Motor neuron (in vitro differentiated cells): Measurements from ENCODE around the gene MEIKIN. TPM values are rescaled to one million over a fixed set of nuclear protein-coding genes. Genes with fewer than 3 reads are reported as not detected.
"Not testable (repeated sequence)": the region's sequence is repeated elsewhere in the genome, so short reads cannot be mapped to it uniquely, and the experiment has no call there.

Experiments
- ATAC-seq, 8 experiments: fragments of 200-7000 bp; cut with Tn5 transposase; replicated peaks in 6 of 8; 2 replicates each; pipeline ENCODE4 v1.8.0; 2021; ENCODE audit warnings: mild to moderate bottlenecking in 8 of 8, moderate library complexity in 8 of 8
- H3K27ac ChIP-seq, 2 donors: fragments of 250-450 bp; sonication (Bioruptor Pico); 2 replicates each; pipeline ENCODE4 v1.9.0; 2021; ENCODE audit warnings: antibody characterized with exemption in 2 of 2, mild to moderate bottlenecking in 2 of 2, moderate library complexity in 1 of 2
- H3K4me1 ChIP-seq, 2 donors: fragments of 250-450 bp; sonication (Bioruptor Pico); replicated peaks in 1 of 2; 2 replicates each; pipeline ENCODE4 v1.6.1; 2021; ENCODE audit warnings: antibody characterized with exemption in 2 of 2, mild to moderate bottlenecking in 2 of 2, moderate library complexity in 1 of 2
- H3K4me3 ChIP-seq, 5 donors: fragments of 250-450 bp; sonication (Bioruptor Pico); 2 replicates each; pipeline ENCODE4 v1.9.0; 2021; ENCODE audit warnings: antibody characterized with exemption in 5 of 5, mild to moderate bottlenecking in 5 of 5, moderate library complexity in 4 of 5
- WGBS, 10 experiments: fragments of 450-650 bp; shearing (Covaris generic); methylation state at CpG; one replicate each; pipeline ENCODE4 v1.0.0; 2022; 5-methylcytosine and 5-hydroxymethylcytosine counted together
- in situ Hi-C, 9 experiments: fragments of 400-800 bp; cut with MboI; loops; one replicate each; pipeline ENCODE4 v1.15.0; 2021; ENCODE audit warnings: low sequenced_read_pairs in 9 of 9, low pct_unique_long_range_greater_than_20kb in 2 of 9; ENCODE audit not compliant: unreplicated experiment in 9 of 9
- total RNA-seq, 8 experiments: library from RNA; unstranded; fragments of 300-600 nt; gene quantifications; 2 replicates each; pipeline versions ENCODE4 v1.2.3 to v1.2.4, GENCODE V29; 2022

The MEIKIN gene
- total RNA-seq, 8 experiments from 2014 or later: not detected

DNA sequence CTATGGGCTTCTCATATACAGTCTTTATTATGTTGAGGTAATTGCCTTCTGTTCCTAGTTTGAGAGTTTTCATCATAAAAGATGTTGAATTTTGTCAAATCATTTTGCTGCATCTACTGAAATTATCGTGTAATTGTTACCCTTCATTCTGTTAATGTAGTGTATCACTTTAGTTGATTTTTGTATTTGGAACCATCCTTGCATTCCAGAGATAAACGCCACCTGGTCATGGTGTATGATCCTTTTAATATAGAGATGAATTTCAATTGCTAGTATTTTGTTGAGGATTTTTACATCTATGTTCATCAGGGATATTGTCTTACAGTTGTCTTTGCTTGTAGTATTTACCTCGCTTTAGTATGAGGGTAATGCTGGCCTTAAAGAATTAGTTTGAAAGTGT lies 19.3 kb downstream of the MEIKIN start:
- ATAC-seq: no peak
- WGBS, 10 experiments: 22 to 97% (median 78%) methylated on average over 2 to 3 of the region's 3 CpGs
- Histone ChIP-seq H3K4me3 (no peak overlapping the region), H3K27ac (no peak overlapping the region), H3K4me1 (no peaks in the 10 kb centered on the region)
- in situ Hi-C loops: no loop called here

DNA sequence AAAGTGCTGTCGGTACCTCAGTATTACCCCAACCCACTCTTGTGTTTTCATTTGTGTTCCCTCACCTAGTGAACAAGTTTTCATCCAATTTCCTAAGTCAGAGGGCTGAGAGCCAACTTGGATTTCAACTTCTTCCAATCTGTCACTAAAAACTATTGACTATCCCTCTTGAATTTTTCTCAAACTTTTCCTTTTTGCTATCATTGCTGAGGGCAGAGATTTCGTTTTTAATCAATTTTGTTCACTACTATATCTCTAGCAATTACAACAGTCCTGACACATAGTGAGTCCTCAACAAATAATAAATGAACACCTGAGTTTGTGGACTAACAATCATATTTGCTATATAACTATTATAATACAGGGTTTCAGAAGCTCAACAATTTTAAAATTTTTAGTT lies 29.0 kb downstream of the MEIKIN start:
- no peak overlapping the region for H3K27ac ChIP-seq
- H3K4me3 ChIP-seq: no peak overlapping the region
- WGBS, 10 experiments: 0 to 64% (median 40%) methylated on average over 1 to 2 of the region's 2 CpGs
- in situ Hi-C loops: no loop called here
- no peaks in the 10 kb centered on the region for H3K4me1 ChIP-seq
- no peak for ATAC-seq

DNA sequence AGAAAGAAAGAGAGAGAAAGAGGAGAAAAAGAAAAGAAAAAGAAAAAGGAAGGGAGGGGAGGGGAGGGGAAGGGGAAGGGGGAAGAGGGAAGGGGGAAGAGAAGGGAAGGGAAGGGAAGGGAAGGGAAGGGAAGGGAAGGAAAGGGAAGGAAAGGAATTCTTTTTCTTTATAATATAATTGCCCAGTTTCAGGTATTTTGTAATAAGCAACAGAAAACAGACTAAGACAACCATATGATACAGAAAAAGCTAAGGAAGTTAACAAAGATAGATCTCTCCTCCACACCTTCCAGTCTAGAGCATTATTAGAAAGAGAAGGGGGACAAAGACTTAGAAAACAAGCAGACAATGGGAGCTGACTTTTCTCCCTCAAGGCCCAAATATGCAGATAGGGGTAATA lies 31.0 kb downstream of the MEIKIN start:
- H3K4me1 ChIP-seq: no peaks in the 10 kb centered on the region
- H3K4me3 ChIP-seq: no peak overlapping the region
- no peak overlapping the region for H3K27ac ChIP-seq
- in situ Hi-C loops: no loop called here
- no peak for ATAC-seq

- Histone ChIP-seq H3K4me1 (no peaks in the 10 kb centered on the region), H3K27ac (no peak overlapping the region), H3K4me3 (no peak overlapping the region)
- in situ Hi-C loops: no loop called here
- peak in 2 of 8 experiments; percentile 56 for ATAC-seq
- WGBS, 10 experiments: 0 to 54% (median 40%) methylated on average over 1 to 3 of the region's 3 CpGs; no CpG with 5 or more reads in 5 of the 10 experiments
These were observed 31.9 kb downstream of the MEIKIN start for GRCh38 chr5:131913603-131914002.

GRCh38 chr5:131906668-131907067 lies 38.8 kb downstream of the MEIKIN start:
- no peak overlapping the region for H3K4me3 ChIP-seq
- H3K4me1 ChIP-seq: no peaks in the 10 kb centered on the region
- in situ Hi-C loops: no loop called here
- ATAC-seq: no peak
- 11 to 93% (median 71%) methylated on average over 1 to 2 of the region's 2 CpGs for WGBS, 10 experiments
- no peak overlapping the region for H3K27ac ChIP-seq

GRCh38 chr5:131902266-131902665 lies 43.2 kb downstream of the MEIKIN start:
- H3K4me3 ChIP-seq, H3K4me1 ChIP-seq, H3K27ac ChIP-seq, ATAC-seq, in situ Hi-C loops: not testable (repeated sequence)
- WGBS, 10 experiments: 13 to 100% (median 76%) methylated on average over 1 of the region's 1 CpG; no CpG with 5 or more reads in 4 of the 10 experiments

GRCh38 chr5:131899686-131900085 lies 45.8 kb downstream of the MEIKIN start:
- no peak for ATAC-seq
- in situ Hi-C loops: no loop called here
- Histone ChIP-seq H3K4me1 (no peaks in the 10 kb centered on the region), H3K27ac (no peak overlapping the region), H3K4me3 (no peak overlapping the region)

DNA sequence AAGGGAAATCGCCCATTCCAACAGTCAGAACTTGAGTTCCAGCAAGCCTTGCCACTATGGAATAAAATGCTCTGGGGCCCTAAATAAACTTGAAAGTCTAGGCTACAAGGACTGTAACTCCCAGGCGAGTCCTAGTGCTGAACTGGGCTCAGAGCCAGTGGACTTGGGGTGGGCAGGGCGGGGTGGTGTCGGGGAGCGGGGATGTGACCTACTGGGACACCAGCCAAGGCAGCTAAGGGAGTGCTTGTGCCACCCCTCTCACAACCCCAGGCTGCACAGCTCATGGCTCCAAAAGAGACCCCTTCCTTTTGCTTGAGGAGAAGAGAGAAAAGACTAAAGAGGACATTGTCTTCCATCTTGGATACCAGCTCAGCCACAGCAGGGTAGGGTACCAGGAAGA lies 61.5 kb downstream of the MEIKIN start:
- H3K4me1 ChIP-seq: no peaks in the 10 kb centered on the region
- peak in 2 of 8 experiments; percentile 42 to 46 for ATAC-seq
- H3K27ac ChIP-seq: no peak overlapping the region
- in situ Hi-C loops: no loop called here
- no peak overlapping the region for H3K4me3 ChIP-seq
- WGBS, 10 experiments: 33 to 83% (median 77%) methylated on average over 1 to 2 of the region's 5 CpGs; no CpG with 5 or more reads in 7 of the 10 experiments

- WGBS, 10 experiments: 49 to 100% (median 89%) methylated on average over 2 to 4 of the region's 5 CpGs; no CpG with 5 or more reads in 4 of the 10 experiments
- ATAC-seq: no peak
- Histone ChIP-seq H3K4me3 (no peak overlapping the region), H3K27ac (no peak overlapping the region), H3K4me1 (no peaks in the 10 kb centered on the region)
- in situ Hi-C loops: no loop called here
These were observed 65.8 kb downstream of the MEIKIN start for GRCh38 chr5:131879705-131880104.

- in situ Hi-C loops: no loop called here
- Histone ChIP-seq H3K4me1 (no peaks in the 10 kb centered on the region), H3K4me3 (no peak overlapping the region), H3K27ac (no peak overlapping the region)
- no peak for ATAC-seq
- 42 to 89% (median 75%) methylated on average over 1 to 2 of the region's 2 CpGs; no CpG with 5 or more reads in 4 of the 10 experiments for WGBS, 10 experiments
These were observed 67.6 kb downstream of the MEIKIN start for GRCh38 chr5:131877873-131878272.

- H3K27ac ChIP-seq, H3K4me3 ChIP-seq, H3K4me1 ChIP-seq, in situ Hi-C loops, ATAC-seq: not testable (repeated sequence)
- WGBS, 10 experiments: 50 to 93% (median 85%) methylated on average over 1 to 5 of the region's 12 CpGs; no CpG with 5 or more reads in 6 of the 10 experiments
These were observed 74.2 kb downstream of the MEIKIN start for GRCh38 chr5:131871251-131871650.

GRCh38 chr5:131867524-131867923 lies 77.9 kb downstream of the MEIKIN start:
- no peak for ATAC-seq
- WGBS, 10 experiments: 0 to 66% (median 12%) methylated on average over 2 of the region's 2 CpGs
- in situ Hi-C loops: no loop called here

DNA sequence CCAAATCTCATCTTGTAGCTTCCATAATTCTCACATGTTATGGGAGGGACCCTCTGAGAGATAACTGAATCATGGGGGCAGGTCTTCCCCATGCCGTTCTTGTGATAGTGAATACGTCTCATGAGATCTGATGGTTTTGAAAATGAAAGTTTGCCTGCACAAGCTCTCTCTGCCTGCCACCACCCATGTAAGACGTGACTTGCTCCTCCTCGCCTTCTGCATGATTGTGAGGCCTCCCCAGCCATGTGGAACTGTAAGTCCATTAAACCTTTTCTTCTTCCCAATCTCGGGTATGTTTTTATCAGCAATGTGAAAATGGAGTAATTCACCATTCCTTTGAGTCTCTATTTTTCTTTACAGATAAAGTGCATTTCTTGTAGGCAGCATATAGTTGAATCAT lies 81.8 kb downstream of the MEIKIN start:
- in situ Hi-C loops: no loop called here

More at GRCh38 chr5:131867524-131867923, 77.9 kb downstream of the MEIKIN start:
- no peak overlapping the region for H3K4me3 ChIP-seq
- H3K4me1 ChIP-seq: no peaks in the 10 kb centered on the region
- no peak overlapping the region for H3K27ac ChIP-seq

DNA sequence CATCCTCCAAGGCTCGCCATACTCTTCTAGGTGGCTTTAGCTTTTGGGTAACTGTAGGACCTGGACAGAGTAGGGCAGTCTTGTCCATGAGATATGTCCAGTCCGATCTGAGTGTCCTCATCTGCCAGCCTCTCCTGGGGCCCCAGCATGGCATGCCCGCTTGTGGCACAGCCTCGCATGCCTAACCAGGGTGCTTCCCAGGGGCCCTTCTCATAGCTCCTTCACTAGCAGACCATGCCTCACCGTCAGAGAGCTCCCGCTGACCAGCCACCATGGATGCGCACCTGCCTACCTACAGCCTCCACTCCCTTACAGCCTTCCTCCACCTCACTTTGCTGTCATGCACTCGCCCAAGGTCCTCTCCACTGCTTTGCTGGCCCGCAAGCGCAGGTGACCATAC lies 88.1 kb downstream of the MEIKIN start:
- no peak for ATAC-seq
- in situ Hi-C loops: no loop called here
- Histone ChIP-seq H3K4me1 (no peaks in the 10 kb centered on the region), H3K4me3 (no peak overlapping the region), H3K27ac (no peak overlapping the region)
- WGBS, 10 experiments: 20 to 100% (median 81%) methylated on average over 1 to 6 of the region's 10 CpGs; no CpG with 5 or more reads in 2 of the 10 experiments

More for the DNA sequence above, 81.8 kb downstream of the MEIKIN start:
- no peak for ATAC-seq
- WGBS, 10 experiments: 23 to 100% (median 54%) methylated on average over 1 to 5 of the region's 5 CpGs
- Histone ChIP-seq H3K4me3 (no peak overlapping the region), H3K27ac (no peak overlapping the region), H3K4me1 (no peaks in the 10 kb centered on the region)
